GM21360 (cell line): ENCODE measurements around the gene OR10J1.
"Not testable (repeated sequence)": the region's sequence is repeated elsewhere in the genome, so short reads cannot be mapped to it uniquely, and the experiment has no call there.

Source experiments
- ATAC-seq: cut with Tn5 transposase; IDR thresholded peaks from one replicate; pipeline ENCODE4 v1.9.1; 2021; ENCODE audit warnings: mild to moderate bottlenecking, moderate library complexity; ENCODE audit not compliant: unreplicated experiment

The OR10J1 gene

GRCh38 chr1:159439422-159439821, at the start of gene OR10J1:
OR10J1 (plus strand) TSS chr1:159439722; CDS start chr1:159439792, 70 bp downstream.
- no peak for ATAC-seq

- ATAC-seq = no peak
Measured at GRCh38 chr1:159406821-159407220, 32.7 kb upstream of the OR10J1 start.

- no peak for ATAC-seq
Measured at GRCh38 chr1:159408862-159409400, 30.6 kb upstream of the OR10J1 start.

- no peak for ATAC-seq
Measured at GRCh38 chr1:159421821-159422220, 17.7 kb upstream of the OR10J1 start.

GRCh38 chr1:159428536-159428935, 11.0 kb upstream of the OR10J1 start:
- no peak for ATAC-seq

- ATAC-seq = no peak
Measured at GRCh38 chr1:159429074-159429861, 10.3 kb upstream of the OR10J1 start.

- no peak for ATAC-seq
Measured at GRCh38 chr1:159430985-159431384, 8.5 kb upstream of the OR10J1 start.

GRCh38 chr1:159431904-159432303, 7.6 kb upstream of the OR10J1 start, which contains the start of gene OR10J4:
OR10J4 (plus strand) TSS chr1:159432204.
- ATAC-seq = no peak

- no peak for ATAC-seq
Measured at GRCh38 chr1:159436469-159436868, 3.1 kb upstream of the OR10J1 start.

- no peak for ATAC-seq
Measured at GRCh38 chr1:159441360-159441759, 1.8 kb downstream of the OR10J1 start.

GRCh38 chr1:159442428-159442827, 2.9 kb downstream of the OR10J1 start:
- ATAC-seq = no peak

GRCh38 chr1:159443066-159443750, 3.7 kb downstream of the OR10J1 start:
- ATAC-seq = no peak

GRCh38 chr1:159444511-159444910, 5.0 kb downstream of the OR10J1 start:
- ATAC-seq = no peak

GRCh38 chr1:159448181-159448580, 8.7 kb downstream of the OR10J1 start:
- no peak for ATAC-seq

GRCh38 chr1:159449605-159450004, 10.1 kb downstream of the OR10J1 start:
- not testable (repeated sequence) for ATAC-seq

- no peak for ATAC-seq
Measured at GRCh38 chr1:159459551-159459950, 20.0 kb downstream of the OR10J1 start.

GRCh38 chr1:159465191-159465603, 25.7 kb downstream of the OR10J1 start:
- ATAC-seq = no peak

GRCh38 chr1:159468321-159468720, 28.8 kb downstream of the OR10J1 start:
- no peak for ATAC-seq

- ATAC-seq = no peak
Measured at GRCh38 chr1:159469921-159470533, 30.5 kb downstream of the OR10J1 start.

- ATAC-seq = no peak
Measured at GRCh38 chr1:159473335-159473734, 33.8 kb downstream of the OR10J1 start.

GRCh38 chr1:159474926-159475325, 35.4 kb downstream of the OR10J1 start:
- no peak for ATAC-seq
